NCI-H1092 treated with DMSO at 0.1 percent for 48 hours (cell line): ENCODE data around the gene HDLBP.
A peak's percentile ranks its signal among the peaks of the same experiment; 100 is the strongest.

Source experiments
- DNase-seq: peaks from one replicate; lab custom pipeline; 2025; lab: John Stamatoyannopoulos, UW

Gene HDLBP

DNA sequence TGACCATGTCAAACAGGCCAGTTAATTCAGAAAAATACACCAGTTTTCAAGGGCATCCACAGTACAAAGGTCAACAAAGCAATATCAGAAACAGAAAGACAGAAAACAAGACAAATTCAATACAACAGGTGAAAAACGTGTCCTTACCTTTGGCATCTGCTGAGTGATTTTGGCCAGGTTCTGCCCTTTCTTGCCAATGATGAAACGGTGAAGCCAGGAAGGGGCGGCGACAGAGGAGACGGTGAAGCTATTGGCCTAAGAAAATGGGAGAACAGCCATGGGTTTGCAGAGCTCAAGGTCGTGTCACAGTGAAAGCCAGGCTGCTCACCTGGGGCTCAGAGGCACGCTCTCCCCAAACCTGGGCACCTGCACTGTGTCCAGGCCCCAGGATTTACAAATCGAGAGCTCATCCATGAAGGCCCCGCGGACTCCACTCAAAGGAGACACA, 60.5 kb downstream of the HDLBP start:
- no peak for DNase-seq

DNA sequence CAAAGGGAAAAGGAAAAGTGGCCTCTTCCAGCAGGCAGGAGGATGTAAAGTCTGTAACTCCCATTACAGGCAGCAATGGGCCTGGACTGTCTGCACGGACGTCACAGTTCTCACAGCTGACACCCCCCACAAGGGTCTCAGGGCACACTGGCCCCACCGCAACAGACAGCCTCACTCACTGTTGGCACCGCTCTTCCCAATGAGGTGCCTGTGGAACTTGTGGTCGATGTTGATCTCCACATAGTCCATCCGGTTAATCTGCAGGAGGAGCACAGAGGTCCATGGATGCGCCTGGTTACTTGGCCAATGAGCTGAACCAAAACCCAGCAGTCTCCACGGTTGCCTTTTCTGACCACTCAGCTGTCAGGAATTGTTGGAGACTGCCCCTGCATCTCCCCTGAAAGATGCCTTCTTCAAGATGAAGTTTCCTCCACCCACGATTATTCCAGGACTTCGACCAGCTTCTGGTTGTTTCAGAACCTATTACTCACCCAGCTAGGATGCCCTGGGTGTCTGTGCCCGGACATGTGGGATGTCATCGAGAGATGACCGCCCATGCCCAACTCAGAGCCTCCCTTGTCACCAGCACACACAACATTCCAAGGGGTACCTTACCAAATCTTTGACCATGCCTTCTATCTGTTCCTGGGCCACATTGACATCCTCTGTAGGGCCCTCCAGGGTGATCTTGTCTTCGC, 62.5 kb downstream of the HDLBP start:
- no peak for DNase-seq

DNA sequence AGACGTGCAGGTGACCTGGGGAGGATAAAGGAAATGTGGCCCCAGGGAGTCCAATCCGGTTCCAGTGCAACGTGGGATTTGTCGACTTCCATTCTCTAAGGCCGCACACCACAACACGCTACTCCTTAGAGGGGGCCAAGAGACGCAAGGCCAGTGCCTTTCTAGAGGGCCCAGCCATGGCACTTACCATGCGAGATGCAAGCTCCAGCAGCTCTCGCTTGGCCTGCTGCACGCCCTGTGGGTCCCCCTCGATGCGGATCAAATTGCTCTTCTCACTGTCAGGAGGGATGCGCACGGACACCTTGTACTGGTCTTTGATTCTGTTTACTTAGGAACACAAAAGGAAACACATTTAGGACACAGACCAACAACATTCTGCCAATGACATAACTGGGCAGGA, 65.8 kb downstream of the HDLBP start:
- DNase-seq, result no peak

DNA sequence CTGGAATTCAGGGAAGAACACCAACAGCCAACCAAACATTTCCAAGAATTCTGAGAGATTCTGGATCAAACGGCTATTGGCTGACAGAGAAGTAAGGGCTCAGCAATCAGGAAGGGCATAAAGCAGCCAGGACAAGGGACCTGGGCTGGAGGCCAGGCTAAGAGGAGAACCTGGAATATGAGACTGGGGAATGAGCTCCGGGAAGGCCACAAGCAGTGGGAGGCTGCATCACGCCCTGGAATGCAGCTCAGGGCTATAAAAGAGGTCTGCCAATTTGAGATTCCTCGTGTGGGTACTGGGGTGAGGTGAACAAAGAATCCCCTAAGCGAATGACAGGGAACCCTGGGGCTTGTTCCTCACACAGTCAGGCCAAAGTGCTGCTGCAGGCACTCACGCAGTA, 66.6 kb downstream of the HDLBP start:
- no peak for DNase-seq

DNA sequence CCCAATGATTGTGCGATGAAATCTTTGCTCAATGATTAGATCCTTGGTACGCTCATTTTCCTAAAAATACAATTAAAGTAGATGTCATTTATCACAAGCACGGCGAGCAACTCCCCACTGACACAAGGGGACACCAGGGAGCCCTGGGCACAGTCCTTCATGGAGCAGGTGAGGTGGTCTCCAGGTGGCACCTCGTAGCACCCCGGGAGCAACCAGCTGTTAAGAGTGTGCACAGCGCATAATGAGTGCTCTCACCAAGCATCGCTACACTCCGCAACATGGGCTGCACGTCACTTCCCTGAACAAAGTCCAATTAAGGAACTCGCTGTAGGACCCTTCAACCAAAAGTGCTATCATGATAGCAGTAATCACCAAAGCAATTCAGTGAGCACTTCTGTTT, 67.2 kb downstream of the HDLBP start:
- DNase-seq, result no peak

DNA sequence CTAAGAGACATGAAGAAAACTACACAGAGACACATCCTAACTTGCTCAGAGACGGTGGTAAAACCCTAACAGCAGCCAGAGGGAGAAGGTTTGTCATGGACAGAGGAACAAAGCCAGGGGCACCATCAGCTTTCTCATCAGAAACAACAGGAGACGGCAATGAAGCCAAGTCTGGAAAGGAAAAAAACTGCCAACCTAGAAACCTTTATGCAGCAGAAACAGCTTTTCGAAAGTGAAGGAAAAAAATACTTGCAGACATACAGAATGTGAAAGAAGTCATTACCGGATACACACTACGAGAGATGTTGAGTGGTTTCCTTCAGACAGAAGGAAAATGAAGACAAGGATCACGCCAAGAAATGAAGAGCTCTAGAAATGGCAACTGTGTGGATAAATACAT, 71.1 kb downstream of the HDLBP start:
- DNase-seq, result no peak

DNA sequence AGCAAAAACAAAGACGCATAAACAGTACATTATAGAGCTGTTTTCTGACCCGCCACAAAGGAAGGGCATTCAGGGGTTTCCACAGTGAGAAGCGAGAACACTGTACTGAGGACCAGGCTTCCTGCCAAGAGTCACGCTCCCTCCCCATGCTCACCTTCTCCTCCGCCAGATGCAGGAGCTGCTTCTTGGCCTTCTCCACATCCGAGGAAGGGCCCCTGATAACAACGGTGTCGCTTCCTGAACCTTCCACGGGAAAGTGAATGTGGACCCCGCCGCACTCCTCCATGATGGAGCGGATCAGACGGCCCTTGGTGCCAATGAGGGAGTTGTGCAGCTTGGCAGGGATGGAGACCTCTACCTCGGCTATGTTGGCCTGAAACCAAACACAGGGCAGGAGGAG, 73.2 kb downstream of the HDLBP start:
- DNase-seq, result no peak

DNA sequence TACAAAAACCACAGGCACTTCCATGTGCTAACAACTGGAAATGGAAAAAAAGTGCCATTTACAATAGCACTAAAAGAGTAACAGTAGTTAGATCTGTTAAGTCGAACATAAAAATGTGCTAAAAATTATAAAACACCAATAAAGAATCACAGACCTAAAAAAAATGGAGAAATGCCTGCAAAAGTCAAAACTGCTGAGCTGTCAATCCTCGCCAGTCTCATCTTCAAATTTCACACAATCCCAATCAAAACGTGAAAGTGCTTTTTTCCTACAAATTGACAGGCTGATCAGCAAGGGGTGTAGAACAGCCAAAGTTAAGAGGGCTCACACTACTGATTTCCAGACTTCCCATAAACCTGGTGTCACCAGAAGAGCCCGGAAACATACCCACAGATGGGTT, 73.8 kb downstream of the HDLBP start:
- no peak for DNase-seq

DNA sequence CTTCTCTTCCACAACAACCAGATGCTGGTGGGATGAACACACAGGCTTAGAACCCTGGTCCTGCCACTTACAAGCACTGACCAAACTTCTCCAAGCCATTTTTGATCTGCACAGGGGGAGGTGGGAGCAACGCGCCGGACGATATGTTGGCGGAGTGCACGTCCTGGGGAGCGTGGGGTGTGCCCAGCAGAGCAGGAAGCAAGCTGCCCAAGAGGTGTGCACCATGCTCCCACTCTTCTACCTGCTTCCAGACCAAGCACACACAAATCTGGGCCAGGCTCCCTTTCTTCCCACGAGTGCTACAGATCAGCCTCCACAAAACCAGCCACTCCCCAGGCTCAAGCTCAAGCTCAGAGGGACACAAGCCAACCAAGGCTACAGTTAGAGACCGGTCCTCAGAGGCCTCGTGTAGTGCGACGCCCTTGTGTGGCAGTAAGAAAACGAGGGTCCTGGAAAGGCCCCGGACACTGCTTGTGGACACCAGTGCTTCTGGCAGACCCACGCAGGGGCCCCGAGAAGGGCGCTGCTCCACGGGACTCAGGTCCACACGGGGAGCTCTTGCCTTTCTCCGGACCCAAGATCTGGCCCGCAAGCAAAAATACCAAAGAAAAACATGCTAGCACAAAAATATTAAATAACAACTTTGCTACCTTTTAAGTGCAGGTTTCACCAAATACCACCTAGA, 75.0 kb downstream of the HDLBP start:
- no peak for DNase-seq

DNA sequence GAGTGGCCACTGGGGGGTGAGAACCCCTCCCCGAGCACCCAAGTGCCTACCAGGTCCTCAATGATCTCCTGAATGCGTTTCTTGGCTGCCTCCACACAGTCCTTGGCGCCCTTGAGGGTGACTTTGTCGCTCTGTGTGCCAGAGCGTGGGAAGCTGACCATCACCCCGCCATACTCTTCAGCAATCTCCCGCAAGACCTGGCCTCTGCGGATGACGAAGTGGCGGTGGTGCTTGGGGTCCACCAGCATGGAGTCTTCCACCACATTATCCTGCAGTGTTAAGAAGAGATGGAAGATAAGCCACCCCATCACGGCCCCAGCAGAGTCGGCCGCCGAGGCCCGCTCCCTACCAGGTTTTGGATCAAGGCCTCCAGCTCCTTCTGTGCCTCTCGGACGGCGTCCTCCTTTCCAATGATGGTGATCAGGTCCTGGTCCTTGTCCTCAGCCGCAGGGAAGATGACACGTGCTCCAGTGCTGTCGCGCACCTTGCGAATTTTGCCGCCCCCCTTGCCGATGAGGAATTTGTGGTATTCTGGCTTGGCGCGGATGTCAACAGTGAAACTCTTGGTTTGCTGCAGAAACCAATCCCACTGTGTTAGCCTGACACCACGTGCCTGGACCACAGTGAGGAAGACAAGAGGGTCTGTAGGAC, 75.8 kb downstream of the HDLBP start:
- DNase-seq, result no peak

DNA sequence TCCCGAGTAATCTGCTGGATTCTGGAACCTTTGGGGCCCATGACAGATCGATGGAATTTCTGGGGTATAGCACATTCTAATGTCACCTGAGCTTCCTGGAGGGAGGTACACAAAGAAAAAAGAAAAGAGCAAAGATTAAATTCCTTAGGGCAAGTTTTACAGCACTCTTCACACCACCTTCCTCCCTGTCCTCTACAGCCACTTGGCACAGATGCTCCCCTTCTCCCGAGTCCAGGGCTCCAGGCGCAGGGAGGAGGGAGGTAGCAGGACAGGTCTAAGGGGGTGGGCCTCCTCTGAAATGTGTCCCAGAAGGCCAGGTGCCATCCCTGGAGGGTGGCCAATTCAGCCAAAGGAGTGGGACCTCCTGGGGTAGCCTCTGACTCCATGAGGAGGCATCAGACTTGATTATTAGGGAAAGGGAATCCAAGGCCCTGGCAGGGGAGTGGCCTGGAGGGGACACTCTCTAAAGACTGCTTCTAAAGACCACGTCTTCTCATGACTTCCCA, 76.7 kb downstream of the HDLBP start:
- DNase-seq, result no peak

DNA sequence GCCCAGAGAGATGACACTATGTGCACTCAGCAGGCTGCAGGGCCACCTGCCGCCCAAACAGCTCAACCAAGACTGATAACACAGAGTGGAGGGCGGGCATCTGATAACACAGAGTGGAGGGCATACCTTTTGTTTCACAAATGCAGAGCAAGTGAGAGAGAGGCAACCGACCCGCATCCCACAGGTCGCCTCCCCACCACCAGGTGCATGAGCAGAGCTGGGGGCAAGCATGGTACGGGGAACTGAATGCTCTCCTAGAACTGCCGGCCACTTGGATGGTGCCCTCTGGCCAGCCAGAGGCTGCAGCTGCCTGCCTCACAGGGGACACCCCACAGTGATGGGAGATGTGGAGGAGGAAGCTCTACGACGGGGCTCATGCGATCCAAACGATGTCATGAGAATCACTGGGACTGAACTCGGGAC, 77.5 kb downstream of the HDLBP start:
- peak; percentile 3 for DNase-seq

DNA sequence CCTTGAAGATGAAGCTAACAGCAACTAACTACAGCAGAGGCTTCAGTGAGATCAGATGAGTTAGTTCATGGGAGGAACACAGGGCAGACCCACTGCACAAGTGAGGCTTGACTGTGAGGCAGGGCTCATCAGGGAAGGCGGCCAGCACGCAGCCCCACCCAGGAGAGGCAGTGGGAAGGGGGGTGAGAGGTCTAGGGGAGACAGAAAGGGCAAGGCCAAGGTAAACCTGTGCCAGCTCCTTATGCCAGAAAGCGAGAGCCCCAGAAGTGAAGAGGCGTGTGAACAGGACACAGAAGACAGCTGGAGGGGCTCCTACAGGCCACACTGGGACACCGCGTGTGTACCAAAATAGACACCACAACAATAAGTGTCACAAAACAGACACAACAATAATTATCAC, 78.4 kb downstream of the HDLBP start:
- no peak for DNase-seq

DNA sequence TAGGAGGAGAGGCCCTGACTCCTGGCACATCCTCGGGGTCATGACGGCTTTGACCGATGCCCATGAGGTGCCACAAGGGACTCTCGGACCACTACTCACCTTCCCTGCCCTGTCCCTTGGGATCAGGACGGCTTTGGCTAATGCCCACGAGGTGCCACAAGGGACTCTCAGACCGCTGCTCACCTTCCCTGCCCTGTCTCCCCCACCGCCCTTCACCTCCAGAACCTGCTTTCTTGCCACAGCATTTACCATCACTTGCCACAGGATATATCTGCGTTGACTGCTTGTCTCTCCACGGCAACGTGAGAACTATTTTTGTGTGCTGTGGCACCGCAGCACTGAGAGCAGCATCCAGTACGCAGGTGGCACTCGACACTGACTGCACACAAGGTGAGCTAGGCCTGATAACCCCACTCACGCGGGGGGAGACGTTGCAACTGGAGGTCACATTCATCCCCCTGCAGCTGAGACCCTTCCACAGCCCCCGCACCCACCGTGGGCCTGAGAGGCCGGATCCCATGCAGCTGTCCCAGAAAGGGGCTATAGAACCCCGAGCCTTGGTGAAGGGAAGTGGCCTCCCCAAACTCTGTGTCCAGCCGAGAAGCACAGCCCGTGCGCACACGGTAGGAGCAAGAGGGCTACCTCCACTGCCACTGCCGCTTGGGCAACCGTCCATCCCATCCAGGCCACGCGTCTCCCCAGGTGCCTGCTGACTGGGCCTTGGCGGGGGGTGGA, 79.4 kb downstream of the HDLBP start:
- no peak for DNase-seq

DNA sequence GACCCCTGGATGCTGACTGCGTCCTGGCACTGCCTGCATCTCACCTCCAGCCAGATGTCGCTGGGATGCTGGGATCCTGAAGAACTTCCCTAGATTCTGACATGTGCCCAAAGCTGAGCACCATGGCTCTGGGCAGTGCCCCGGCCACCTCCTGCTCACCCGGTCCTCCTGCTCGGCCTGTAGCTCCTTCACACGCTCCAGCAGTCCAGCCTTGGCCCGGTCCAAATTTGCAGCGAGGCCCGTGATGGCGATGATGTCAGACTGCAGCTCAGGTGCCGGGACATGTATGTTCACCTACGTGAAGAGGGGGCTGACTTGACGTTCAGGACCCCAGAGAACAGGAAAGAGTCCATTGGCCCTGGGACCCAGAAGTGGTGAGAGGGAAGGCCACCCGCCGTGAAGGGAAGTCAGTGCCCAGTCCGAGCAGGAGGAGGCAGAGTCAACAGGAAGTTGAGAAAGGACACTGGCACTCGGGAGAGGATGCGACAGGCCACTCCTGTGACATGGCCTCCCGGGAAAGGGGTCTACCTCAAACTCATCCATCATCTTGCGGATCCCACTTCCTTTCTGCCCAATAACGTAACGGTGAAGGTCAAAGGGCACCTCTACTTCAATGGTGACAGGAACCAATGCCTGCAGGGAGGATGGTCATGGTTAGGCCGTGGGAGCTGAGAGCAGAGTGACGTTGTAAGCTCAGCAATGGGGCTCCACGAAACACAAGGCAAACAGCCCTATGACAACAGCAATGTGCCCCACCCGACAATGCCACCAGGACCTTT, 80.3 kb downstream of the HDLBP start:
- DNase-seq, result no peak

DNA sequence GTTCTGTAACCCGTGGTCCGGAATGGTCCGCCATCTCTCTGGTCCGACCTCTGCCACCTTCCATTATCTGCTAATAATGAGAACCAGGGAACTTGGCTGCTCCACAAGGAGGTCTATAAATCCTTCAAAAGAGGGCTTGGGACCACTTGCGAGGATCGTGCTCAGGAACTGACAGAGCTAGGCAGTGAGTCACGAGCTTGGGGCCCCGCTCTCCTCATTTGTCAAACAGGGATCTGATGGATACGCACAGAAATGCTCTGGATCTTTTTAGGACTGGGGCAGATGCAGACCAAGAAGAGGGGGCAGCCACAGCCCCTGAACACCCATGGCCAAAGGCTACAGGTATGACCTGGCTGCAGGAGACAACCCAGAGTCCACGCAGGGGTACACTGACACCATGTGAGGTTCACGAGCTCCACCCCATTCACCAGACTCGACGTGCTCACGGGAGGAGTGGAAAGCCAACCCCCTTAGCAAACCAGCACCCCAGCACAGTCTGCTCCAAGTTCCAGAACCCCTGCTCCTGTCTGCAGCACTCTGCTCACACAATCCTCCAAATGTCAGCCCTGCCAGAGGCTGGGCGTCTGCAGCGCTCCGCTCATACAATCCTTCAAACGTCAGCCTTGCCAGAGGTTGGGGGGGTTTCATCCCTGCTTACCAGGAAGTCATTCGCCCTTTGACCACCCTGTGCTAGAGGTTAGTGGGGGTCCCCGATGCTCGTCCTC, 81.2 kb downstream of the HDLBP start:
- DNase-seq, result no peak

DNA sequence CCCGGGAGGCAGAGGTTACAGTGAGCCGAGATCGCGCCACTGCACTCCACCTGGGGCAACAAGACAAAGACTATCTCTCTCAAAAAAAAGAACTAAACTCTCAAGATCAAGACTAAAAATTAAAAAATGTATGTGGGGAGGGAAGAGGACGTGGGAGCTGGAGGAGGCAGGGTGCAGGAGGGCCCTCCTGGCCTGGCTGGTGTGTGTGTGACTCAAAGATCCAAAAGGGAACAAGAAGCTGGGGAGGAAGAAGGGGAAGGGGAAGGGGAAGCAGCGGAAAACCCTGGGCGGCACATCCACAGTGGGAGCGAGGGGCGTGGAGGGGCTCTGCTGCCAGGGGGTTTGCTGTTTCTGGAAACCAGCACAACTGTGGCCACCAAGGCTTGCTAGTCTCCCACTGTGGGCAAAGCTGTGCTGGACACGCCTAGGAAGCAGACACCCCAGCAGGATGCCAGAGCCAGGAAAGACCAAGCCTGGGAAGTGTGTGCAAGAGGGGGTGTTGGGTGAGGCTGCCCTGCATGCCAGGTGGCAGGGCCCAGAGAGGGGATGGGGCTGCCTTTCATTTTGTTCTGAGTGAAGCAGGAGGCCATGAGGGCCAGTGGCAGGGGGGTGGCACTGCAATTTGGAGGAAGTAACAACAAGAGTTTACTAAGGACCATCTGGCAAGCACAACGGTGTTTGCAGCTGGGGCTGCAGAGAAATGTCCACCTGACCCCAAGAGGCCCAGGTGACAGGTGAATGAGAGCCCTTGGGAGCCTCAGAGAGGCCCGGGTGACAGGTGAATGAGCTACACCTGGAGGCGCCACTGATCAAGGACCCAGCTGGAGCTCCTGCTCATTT, 82.5 kb downstream of the HDLBP start:
- no peak for DNase-seq

DNA sequence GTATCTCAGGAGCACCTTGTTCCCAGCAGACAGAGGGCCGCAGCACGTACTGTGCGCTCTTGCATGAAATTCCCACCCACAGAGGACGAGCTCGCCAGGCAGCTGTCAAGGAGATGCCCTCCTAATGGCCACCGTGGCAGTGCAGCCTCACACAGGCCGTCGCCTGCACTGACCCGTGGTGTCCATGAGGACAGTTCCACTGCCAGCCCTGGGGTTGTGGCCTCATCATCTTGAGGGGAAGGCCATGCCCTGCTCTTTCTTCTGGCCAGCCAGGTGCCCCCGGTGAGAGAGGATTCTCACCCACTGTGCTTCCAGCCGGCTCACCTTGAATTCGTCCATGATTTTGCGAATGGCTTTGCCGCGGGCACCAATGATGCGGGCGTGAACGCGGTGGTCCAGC, 85.0 kb downstream of the HDLBP start:
- no peak for DNase-seq

DNA sequence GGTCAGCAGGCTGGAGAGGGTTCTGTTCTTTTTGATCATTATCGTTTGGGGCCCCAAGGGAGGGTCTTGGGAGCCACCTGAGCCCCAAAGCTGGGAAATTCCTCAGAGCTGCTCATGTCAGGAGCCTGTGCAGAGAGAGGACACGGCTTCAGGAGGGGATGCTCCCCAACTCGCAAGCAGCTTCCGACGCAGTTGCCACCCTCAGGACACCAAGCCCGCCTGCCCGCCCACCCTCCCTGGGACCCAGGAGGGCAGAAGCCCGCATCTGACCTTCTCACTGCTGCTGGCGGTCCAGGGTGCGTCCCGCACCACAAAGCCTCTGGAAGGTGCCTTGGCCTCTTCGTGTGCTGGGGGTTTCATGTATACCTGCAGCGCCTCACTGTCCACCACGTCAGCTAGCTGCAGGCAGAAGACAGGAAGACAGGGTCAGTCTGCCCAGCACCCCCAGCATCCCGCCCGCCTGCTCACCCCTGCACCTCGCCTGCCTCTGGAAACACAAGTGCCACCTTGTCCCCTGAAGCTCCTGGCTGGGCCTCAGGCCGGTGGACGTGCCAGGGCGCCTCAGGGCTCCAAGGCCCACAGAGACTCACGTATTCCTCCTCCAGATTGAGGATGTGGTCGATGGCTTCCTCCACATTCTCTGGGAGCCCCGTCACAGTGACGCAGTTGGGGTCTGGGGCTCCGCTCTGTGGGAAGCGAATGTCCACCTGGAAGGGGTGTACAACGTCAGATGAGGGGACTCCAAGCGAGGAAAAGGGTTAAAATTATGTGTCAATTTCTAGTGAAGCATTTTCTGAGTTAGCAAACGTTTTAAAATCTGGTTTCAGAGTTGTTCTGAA, 85.7 kb downstream of the HDLBP start:
- DNase-seq, result no peak
